WTC11 (cell line): Measurements from ENCODE around the gene TRAIP. TPM values are rescaled to one million over a fixed set of nuclear protein-coding genes. Genes with fewer than 3 reads are reported as not detected.

Source experiments
- ATAC-seq: fragments of 200-7000 bp; cut with Tn5 transposase; 2 replicates; pipeline ENCODE4 v1.10.0; 2021; ENCODE audit warnings: mild to moderate bottlenecking, moderate library complexity
- CTCF ChIA-PET: fragments of 300-600 bp; sonication (Branson Sonifier 250); formaldehyde crosslinking; loops from one replicate; lab custom pipeline; 2021; ENCODE audit warnings: antibody characterized with exemption; lab: Charles Lee
- POLR2A ChIA-PET: fragments of 350-600 bp; sonication (Branson Sonifier 250); formaldehyde crosslinking; loops from one replicate; lab custom pipeline; 2021; ENCODE audit warnings: antibody characterized with exemption; lab: Charles Lee
- DNase-seq: peaks from one replicate; pipeline ENCODE4 v3.0.0; 2021; ENCODE audit warnings: low spot score
- H3K27ac Mint-ChIP-seq: 2 replicates; pipeline ENCODE4 v1.8.0; 2021; ENCODE audit warnings: mixed read lengths
- H3K27me3 Mint-ChIP-seq: 2 replicates; pipeline ENCODE4 v1.8.0; 2021; ENCODE audit warnings: low read depth, mild to moderate bottlenecking, moderate library complexity, mixed read lengths
- H3K36me3 Mint-ChIP-seq: 2 replicates; pipeline ENCODE4 v1.8.0; 2021; ENCODE audit warnings: mixed read lengths
- H3K4me1 Mint-ChIP-seq: 2 replicates; pipeline ENCODE4 v1.8.0; 2022; ENCODE audit warnings: mixed read lengths
- H3K4me3 Mint-ChIP-seq: 2 replicates; pipeline ENCODE4 v1.8.0; 2021; ENCODE audit warnings: mild to moderate bottlenecking, moderate library complexity, mixed read lengths
- H3K9me3 Mint-ChIP-seq: 2 replicates; pipeline ENCODE4 v1.8.0; 2021; ENCODE audit warnings: mixed read lengths
- CREM ChIP-seq: sonication (generic); formaldehyde crosslinking; IDR thresholded peaks from 2 replicates; pipeline ENCODE4 v1.8.1; 2022; ENCODE audit warnings: mild to moderate bottlenecking, missing genetic modification reagents, moderate library complexity
- EMX1 ChIP-seq: fragments of 250-450 bp; sonication (Bioruptor Pico); IDR thresholded peaks from 2 replicates; pipeline ENCODE4 v1.8.0; 2021; ENCODE audit warnings: mild to moderate bottlenecking
- ETV6 ChIP-seq: sonication (generic); formaldehyde crosslinking; IDR thresholded peaks from 2 replicates; pipeline ENCODE4 v1.8.1; 2022; ENCODE audit warnings: mild to moderate bottlenecking, missing genetic modification reagents
- JAZF1 ChIP-seq: fragments of 250-450 bp; sonication (Bioruptor Pico); IDR thresholded peaks from 2 replicates; pipeline ENCODE4 v1.9.0; 2021; ENCODE audit warnings: moderate library complexity, mild to moderate bottlenecking, inconsistent platforms
- MXD4 ChIP-seq: fragments of 250-450 bp; sonication (Bioruptor Pico); IDR thresholded peaks from 2 replicates; pipeline ENCODE4 v1.8.0; 2021; ENCODE audit warnings: mild to moderate bottlenecking, moderate library complexity, borderline replicate concordance
- SMAD3 ChIP-seq: sonication (generic); formaldehyde crosslinking; IDR thresholded peaks from 2 replicates; pipeline ENCODE4 v1.8.0; 2022; ENCODE audit warnings: missing genetic modification reagents, mild to moderate bottlenecking, borderline replicate concordance
- TCF7 ChIP-seq: sonication (generic); formaldehyde crosslinking; IDR thresholded peaks from 2 replicates; pipeline ENCODE4 v1.8.0; 2022; ENCODE audit warnings: mild to moderate bottlenecking, low read depth, missing genetic modification reagents, moderate library complexity
- ZBTB21 ChIP-seq: sonication (generic); formaldehyde crosslinking; IDR thresholded peaks from 2 replicates; pipeline ENCODE4 v1.8.1; 2023; ENCODE audit warnings: mild to moderate bottlenecking, missing genetic modification reagents, borderline replicate concordance
- ZNF121 ChIP-seq: sonication (generic); formaldehyde crosslinking; IDR thresholded peaks from 2 replicates; pipeline ENCODE4 v1.8.0; 2023; ENCODE audit warnings: missing genetic modification reagents
- ZNF423 ChIP-seq: fragments of 250-450 bp; sonication (Bioruptor Pico); IDR thresholded peaks from 2 replicates; pipeline ENCODE4 v2.1.2; 2022; ENCODE audit warnings: mild to moderate bottlenecking, moderate library complexity
- total RNA-seq: library from RNA; stranded (reverse); gene quantifications from 3 replicates; pipeline ENCODE4 v1.2.3, GENCODE V29; 2021
- TF ChIP-seq, protein P1 (sequence below): fragments of 200-600 bp; IDR thresholded peaks from 2 replicates; pipeline ENCODE4 v1.8.0; 2022; ENCODE audit warnings: antibody characterized with exemption
- TF ChIP-seq, protein P2 (sequence below): sonication (generic); formaldehyde crosslinking; IDR thresholded peaks from 2 replicates; pipeline ENCODE4 v1.8.0; 2022; ENCODE audit warnings: missing genetic modification reagents
- TF ChIP-seq, protein P3 (sequence below): fragments of 250-450 bp; sonication (Bioruptor Pico); IDR thresholded peaks from 2 replicates; pipeline ENCODE4 v1.8.0; 2021; ENCODE audit warnings: mild to moderate bottlenecking
- TF ChIP-seq, protein P4 (sequence below): sonication (generic); formaldehyde crosslinking; IDR thresholded peaks from 2 replicates; pipeline ENCODE4 v1.8.0; 2022; ENCODE audit warnings: mild to moderate bottlenecking, missing genetic modification reagents
- TF ChIP-seq, protein P5 (sequence below): sonication (generic); formaldehyde crosslinking; IDR thresholded peaks from 2 replicates; pipeline ENCODE4 v1.8.0; 2022; ENCODE audit warnings: mild to moderate bottlenecking, missing genetic modification reagents
- TF ChIP-seq, protein P6 (sequence below): sonication (generic); formaldehyde crosslinking; IDR thresholded peaks from 2 replicates; pipeline ENCODE4 v1.8.0; 2022; ENCODE audit warnings: mild to moderate bottlenecking, missing genetic modification reagents
- TF ChIP-seq, protein P7 (sequence below): sonication (generic); formaldehyde crosslinking; IDR thresholded peaks from 2 replicates; pipeline ENCODE4 v1.8.0; 2023; ENCODE audit warnings: missing genetic modification reagents

Gene TRAIP
- total RNA-seq, 1 experiment from 2014 or later = 25.9 TPM

DNA sequence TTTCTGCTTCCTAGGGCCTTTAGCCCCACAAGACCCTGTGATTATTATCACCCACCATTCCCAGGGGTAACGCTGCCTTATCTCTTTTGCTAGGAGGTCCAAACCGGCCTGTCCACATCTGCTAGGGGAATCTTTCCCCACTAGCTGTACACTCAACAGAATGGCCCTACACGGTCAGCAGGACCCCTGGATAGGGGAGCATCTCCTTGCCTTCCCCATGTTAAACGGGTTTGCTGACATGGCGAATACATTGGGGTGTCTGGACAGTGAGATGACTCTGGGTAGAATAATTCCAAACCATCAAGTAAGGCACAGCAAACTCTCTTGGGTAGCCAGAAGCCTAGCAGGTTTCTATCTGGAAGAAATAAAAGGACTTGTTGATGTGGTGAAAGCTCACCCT, 702 bp downstream of the TRAIP start:
- TF ChIP-seq, protein P1, sequence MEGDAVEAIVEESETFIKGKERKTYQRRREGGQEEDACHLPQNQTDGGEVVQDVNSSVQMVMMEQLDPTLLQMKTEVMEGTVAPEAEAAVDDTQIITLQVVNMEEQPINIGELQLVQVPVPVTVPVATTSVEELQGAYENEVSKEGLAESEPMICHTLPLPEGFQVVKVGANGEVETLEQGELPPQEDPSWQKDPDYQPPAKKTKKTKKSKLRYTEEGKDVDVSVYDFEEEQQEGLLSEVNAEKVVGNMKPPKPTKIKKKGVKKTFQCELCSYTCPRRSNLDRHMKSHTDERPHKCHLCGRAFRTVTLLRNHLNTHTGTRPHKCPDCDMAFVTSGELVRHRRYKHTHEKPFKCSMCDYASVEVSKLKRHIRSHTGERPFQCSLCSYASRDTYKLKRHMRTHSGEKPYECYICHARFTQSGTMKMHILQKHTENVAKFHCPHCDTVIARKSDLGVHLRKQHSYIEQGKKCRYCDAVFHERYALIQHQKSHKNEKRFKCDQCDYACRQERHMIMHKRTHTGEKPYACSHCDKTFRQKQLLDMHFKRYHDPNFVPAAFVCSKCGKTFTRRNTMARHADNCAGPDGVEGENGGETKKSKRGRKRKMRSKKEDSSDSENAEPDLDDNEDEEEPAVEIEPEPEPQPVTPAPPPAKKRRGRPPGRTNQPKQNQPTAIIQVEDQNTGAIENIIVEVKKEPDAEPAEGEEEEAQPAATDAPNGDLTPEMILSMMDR = no peak
- no peak for TF ChIP-seq JAZF1 (CRISPR knock-in tag)
- TF ChIP-seq MXD4 (CRISPR knock-in tag) = no peak
- TF ChIP-seq, protein P2, sequence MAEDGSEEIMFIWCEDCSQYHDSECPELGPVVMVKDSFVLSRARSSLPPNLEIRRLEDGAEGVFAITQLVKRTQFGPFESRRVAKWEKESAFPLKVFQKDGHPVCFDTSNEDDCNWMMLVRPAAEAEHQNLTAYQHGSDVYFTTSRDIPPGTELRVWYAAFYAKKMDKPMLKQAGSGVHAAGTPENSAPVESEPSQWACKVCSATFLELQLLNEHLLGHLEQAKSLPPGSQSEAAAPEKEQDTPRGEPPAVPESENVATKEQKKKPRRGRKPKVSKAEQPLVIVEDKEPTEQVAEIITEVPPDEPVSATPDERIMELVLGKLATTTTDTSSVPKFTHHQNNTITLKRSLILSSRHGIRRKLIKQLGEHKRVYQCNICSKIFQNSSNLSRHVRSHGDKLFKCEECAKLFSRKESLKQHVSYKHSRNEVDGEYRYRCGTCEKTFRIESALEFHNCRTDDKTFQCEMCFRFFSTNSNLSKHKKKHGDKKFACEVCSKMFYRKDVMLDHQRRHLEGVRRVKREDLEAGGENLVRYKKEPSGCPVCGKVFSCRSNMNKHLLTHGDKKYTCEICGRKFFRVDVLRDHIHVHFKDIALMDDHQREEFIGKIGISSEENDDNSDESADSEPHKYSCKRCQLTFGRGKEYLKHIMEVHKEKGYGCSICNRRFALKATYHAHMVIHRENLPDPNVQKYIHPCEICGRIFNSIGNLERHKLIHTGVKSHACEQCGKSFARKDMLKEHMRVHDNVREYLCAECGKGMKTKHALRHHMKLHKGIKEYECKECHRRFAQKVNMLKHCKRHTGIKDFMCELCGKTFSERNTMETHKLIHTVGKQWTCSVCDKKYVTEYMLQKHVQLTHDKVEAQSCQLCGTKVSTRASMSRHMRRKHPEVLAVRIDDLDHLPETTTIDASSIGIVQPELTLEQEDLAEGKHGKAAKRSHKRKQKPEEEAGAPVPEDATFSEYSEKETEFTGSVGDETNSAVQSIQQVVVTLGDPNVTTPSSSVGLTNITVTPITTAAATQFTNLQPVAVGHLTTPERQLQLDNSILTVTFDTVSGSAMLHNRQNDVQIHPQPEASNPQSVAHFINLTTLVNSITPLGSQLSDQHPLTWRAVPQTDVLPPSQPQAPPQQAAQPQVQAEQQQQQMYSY = no peak
- TF ChIP-seq, protein P3, sequence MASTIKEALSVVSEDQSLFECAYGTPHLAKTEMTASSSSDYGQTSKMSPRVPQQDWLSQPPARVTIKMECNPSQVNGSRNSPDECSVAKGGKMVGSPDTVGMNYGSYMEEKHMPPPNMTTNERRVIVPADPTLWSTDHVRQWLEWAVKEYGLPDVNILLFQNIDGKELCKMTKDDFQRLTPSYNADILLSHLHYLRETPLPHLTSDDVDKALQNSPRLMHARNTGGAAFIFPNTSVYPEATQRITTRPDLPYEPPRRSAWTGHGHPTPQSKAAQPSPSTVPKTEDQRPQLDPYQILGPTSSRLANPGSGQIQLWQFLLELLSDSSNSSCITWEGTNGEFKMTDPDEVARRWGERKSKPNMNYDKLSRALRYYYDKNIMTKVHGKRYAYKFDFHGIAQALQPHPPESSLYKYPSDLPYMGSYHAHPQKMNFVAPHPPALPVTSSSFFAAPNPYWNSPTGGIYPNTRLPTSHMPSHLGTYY (CRISPR knock-in tag) = no peak
- no peak for TF ChIP-seq ZNF423
- TF ChIP-seq, protein P4, sequence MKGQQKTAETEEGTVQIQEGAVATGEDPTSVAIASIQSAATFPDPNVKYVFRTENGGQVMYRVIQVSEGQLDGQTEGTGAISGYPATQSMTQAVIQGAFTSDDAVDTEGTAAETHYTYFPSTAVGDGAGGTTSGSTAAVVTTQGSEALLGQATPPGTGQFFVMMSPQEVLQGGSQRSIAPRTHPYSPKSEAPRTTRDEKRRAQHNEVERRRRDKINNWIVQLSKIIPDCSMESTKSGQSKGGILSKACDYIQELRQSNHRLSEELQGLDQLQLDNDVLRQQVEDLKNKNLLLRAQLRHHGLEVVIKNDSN (CRISPR knock-in tag) = no peak
- TF ChIP-seq, protein P5, sequence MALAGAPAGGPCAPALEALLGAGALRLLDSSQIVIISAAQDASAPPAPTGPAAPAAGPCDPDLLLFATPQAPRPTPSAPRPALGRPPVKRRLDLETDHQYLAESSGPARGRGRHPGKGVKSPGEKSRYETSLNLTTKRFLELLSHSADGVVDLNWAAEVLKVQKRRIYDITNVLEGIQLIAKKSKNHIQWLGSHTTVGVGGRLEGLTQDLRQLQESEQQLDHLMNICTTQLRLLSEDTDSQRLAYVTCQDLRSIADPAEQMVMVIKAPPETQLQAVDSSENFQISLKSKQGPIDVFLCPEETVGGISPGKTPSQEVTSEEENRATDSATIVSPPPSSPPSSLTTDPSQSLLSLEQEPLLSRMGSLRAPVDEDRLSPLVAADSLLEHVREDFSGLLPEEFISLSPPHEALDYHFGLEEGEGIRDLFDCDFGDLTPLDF = no peak
- TF ChIP-seq, protein P6, sequence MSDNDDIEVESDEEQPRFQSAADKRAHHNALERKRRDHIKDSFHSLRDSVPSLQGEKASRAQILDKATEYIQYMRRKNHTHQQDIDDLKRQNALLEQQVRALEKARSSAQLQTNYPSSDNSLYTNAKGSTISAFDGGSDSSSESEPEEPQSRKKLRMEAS (CRISPR knock-in tag) = no peak
- no peak for TF ChIP-seq SMAD3
- TF ChIP-seq EMX1 (CRISPR knock-in tag) = no peak
- TF ChIP-seq ETV6 (CRISPR knock-in tag) = no peak
- TF ChIP-seq, protein P7, sequence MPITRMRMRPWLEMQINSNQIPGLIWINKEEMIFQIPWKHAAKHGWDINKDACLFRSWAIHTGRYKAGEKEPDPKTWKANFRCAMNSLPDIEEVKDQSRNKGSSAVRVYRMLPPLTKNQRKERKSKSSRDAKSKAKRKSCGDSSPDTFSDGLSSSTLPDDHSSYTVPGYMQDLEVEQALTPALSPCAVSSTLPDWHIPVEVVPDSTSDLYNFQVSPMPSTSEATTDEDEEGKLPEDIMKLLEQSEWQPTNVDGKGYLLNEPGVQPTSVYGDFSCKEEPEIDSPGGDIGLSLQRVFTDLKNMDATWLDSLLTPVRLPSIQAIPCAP (CRISPR knock-in tag) = no peak
- no peak for TF ChIP-seq ZBTB21 (CRISPR knock-in tag)
- TF ChIP-seq ZNF121 (CRISPR knock-in tag) = no peak
- no peak for TF ChIP-seq CREM (CRISPR knock-in tag)
- H3K36me3 Mint-ChIP-seq = peaks cover 9% of the 10 kb centered on the region
- H3K27ac Mint-ChIP-seq = peak overlapping the region; percentile 86; the same call in 1 of the 2 replicates
- H3K27me3 Mint-ChIP-seq = no peaks in the 10 kb centered on the region
- DNase-seq (no peak), ATAC-seq (no peak)
- peaks cover 11% of the 10 kb centered on the region for H3K4me1 Mint-ChIP-seq
- peak overlapping the region; percentile 97 for H3K4me3 Mint-ChIP-seq
- POLR2A ChIA-PET = interaction anchor here (0.7 kb wide), 1 partner anchor 406 kb away, joined by 3 read pairs; no protein-coding TSS in a partner anchor
- CTCF ChIA-PET = interaction anchor here (0.9 to 1.6 kb wide), 5 partner anchors 14 to 265 kb away, joined by 3 to 6 read pairs (median 4); partner anchors contain the start of gene INKA1
- H3K9me3 Mint-ChIP-seq = no peaks in the 10 kb centered on the region

DNA sequence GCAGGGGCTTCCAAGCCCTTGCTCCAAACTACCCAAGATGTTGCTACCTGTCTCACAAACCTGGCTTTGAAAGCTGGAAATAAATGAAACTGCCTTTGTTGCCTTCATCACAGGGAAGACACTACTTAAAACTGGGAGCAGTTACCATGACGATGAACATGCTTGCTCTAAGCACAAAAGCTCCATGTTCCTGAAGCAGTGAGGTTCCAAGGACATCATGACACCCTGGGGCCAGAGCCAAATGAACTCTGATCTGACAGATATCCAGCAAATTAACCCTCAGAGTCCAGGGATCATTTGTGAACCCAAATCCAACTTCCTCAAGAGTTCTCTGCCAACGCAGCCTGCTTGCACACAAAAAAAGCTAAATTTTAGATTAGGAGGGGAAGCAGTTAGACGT, 10.7 kb downstream of the TRAIP start:
- TF ChIP-seq TCF7 (CRISPR knock-in tag) = no peak
- TF ChIP-seq, all 79 proteins: peak for 0
- DNase-seq (no peak), ATAC-seq (no peak)
- no peaks in the 10 kb centered on the region for H3K9me3 Mint-ChIP-seq
- no peak overlapping the region for H3K4me3 Mint-ChIP-seq
- POLR2A ChIA-PET = no interaction called here
- H3K27me3 Mint-ChIP-seq = no peaks in the 10 kb centered on the region
- H3K27ac Mint-ChIP-seq = no peak overlapping the region
- peaks cover 17% of the 10 kb centered on the region for H3K4me1 Mint-ChIP-seq
- H3K36me3 Mint-ChIP-seq = peaks cover 43% of the 10 kb centered on the region
- CTCF ChIA-PET = interaction anchor here (0.9 to 1.3 kb wide), 3 partner anchors 36 to 84 kb away, joined by 3 read pairs; partner anchors contain the start of gene MON1A
